Ascending aorta (tissue), 2 donors: ENCODE measurements around the gene GPR55. TPM values are rescaled to one million over a fixed set of nuclear protein-coding genes. Genes with fewer than 3 reads are reported as not detected.

Source experiments
- DNase-seq, 2 donors: peaks; one replicate each; pipeline ENCODE4 v3.0.0-alpha.2; 2019; ENCODE audit warnings: low spot score in 2 of 2
- H3K27ac ChIP-seq, 2 donors: fragments of 200-600 bp; sonication (generic); one replicate each; pipeline ENCODE4 v1.5.1; 2016 to 2017; ENCODE audit warnings: mild to moderate bottlenecking in 1 of 2
- H3K27me3 ChIP-seq: fragments of 200-600 bp; sonication (generic); one replicate; pipeline ENCODE4 v1.5.1; 2017
- H3K36me3 ChIP-seq, 2 donors: fragments of 200-600 bp; sonication (generic); one replicate each; pipeline ENCODE4 v1.5.1; 2016
- H3K4me1 ChIP-seq, 2 donors: fragments of 200-600 bp; sonication (generic); one replicate each; pipeline ENCODE4 v1.5.1; 2016 to 2017; ENCODE audit warnings: mild to moderate bottlenecking in 1 of 2
- H3K4me3 ChIP-seq, 2 donors: fragments of 200-600 bp; sonication (generic); one replicate each; pipeline ENCODE4 v1.5.1; 2016 to 2017; ENCODE audit warnings: mild to moderate bottlenecking in 1 of 2
- H3K9me3 ChIP-seq, 2 donors: fragments of 200-600 bp; sonication (generic); one replicate each; pipeline ENCODE4 v1.5.1; 2016
- intact Hi-C: fragments of 100-400 bp; cut with DNase I; formaldehyde crosslinking; loops from one replicate; pipeline ENCODE4 v1.15.1; 2023
- total RNA-seq: library from RNA; depleted of rRNA; stranded (reverse); fragments of >200 nt; gene quantifications from one replicate; pipeline ENCODE4 v1.1.0, GENCODE V29; 2016
- TF ChIP-seq, protein P1 (sequence below), 3 experiments: fragments of 200-600 bp in 2 of 3; fragments of 450-650 bp in 1 of 3; sonication (generic) in 2 of 3; IDR thresholded peaks; one replicate each; pipeline ENCODE4 v1.5.1; 2016 to 2019; ENCODE audit warnings: antibody characterized with exemption in 3 of 3, mild to moderate bottlenecking in 1 of 3, moderate library complexity in 1 of 3

Gene GPR55
- total RNA-seq, 1 donor from 2014 or later, result not detected

DNA sequence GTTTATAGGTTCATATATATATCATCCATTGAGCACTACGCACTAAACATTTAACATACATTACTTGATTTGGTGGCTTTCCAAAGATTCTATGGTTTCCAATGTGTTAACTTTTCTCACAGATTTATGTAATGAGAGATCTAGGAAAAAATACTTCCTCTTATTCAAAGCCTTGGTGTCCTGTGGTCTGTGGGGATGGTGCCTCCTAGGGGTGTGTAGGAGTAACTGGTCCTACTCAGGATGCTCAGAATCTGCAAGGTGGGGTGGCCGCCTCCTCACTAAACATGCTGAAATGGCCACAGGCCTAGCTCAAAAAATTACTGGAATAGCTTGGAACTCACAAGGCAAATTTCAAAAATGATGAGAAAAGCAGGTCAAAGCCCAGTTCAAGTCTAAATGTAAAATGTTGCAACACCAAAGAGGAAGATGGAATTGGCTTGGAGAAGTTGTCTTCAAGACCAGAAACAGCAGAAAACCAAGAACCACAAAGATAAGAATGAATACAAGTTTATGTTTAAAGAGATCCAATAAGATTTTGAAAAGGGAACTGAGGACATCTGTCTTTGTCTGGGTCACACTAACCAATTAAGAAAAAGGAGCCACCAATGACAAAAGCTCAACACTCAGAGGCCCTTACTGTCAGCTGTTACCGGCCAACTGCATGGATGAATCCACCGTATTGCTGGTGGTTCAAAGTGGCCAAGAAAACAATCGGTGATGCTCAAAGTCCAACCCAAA, 11.5 kb downstream of the GPR55 start:
- peak in 1 of 2 donors; percentile 61 for DNase-seq
- intact Hi-C loops, result loop anchor here (5.0 kb wide), 1 partner anchor 66 kb away; no protein-coding TSS in a partner anchor

DNA sequence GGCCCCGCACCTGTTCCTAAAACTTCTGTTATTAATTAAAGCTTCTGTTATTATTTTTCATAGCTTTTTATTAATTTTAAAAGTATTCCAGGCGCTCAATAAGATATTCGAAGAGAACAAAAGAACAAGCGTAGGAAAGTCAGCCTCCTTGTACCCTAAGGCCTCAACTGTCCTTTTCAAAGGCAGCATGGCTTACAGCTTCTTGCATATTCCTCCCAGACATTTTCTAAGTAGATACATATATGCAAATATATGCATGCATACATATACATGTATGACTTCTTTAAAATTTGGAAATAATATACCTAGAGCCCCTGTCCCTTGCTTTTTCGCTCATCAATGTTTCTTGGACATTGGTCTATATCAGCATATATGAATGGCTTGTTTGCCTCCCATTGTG, 12.3 kb downstream of the GPR55 start:
- intact Hi-C loops, result loop anchor here (5.0 kb wide), 1 partner anchor 65 kb away; no protein-coding TSS in a partner anchor
- no peak overlapping the region for H3K4me3 ChIP-seq
- H3K27ac ChIP-seq, result no peak overlapping the region
- TF ChIP-seq, protein P1, sequence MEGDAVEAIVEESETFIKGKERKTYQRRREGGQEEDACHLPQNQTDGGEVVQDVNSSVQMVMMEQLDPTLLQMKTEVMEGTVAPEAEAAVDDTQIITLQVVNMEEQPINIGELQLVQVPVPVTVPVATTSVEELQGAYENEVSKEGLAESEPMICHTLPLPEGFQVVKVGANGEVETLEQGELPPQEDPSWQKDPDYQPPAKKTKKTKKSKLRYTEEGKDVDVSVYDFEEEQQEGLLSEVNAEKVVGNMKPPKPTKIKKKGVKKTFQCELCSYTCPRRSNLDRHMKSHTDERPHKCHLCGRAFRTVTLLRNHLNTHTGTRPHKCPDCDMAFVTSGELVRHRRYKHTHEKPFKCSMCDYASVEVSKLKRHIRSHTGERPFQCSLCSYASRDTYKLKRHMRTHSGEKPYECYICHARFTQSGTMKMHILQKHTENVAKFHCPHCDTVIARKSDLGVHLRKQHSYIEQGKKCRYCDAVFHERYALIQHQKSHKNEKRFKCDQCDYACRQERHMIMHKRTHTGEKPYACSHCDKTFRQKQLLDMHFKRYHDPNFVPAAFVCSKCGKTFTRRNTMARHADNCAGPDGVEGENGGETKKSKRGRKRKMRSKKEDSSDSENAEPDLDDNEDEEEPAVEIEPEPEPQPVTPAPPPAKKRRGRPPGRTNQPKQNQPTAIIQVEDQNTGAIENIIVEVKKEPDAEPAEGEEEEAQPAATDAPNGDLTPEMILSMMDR (IDR thresholded peaks at IDR 0.05), result no peak
- no peaks in the 10 kb centered on the region for H3K9me3 ChIP-seq
- no peaks in the 10 kb centered on the region for H3K4me1 ChIP-seq
- no peak for DNase-seq
- H3K27me3 ChIP-seq, result no peaks in the 10 kb centered on the region
- no peaks in the 10 kb centered on the region for H3K36me3 ChIP-seq

More for the DNA sequence above, 11.5 kb downstream of the GPR55 start:
- TF ChIP-seq, protein P1 (IDR thresholded peaks at IDR 0.05), result peak; percentile 24 to 40 (median 31)
- Histone ChIP-seq H3K27ac (no peak overlapping the region), H3K9me3 (no peaks in the 10 kb centered on the region), H3K36me3 (no peaks in the 10 kb centered on the region), H3K27me3 (no peaks in the 10 kb centered on the region), H3K4me1 (no peaks in the 10 kb centered on the region), H3K4me3 (no peak overlapping the region)

DNA sequence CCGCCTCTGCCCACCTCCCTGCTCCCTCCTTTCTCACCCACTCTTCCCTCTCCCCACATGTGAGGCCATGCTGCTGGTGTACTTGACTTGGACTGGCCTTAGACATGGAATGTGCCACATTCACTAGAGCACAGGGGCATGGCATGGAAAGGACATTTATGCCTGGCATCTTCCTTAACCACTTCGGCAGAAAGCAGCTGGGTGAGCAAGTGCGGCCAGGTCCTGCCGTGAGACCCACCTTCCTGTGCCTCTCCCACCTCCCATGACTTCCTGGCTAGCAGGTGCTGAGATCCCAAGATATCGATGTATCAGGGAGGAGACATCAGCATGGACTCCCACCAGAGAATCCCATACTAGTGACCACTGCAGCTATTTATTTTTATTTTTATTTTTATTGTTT, 13.0 kb downstream of the GPR55 start:
- Histone ChIP-seq H3K27ac (no peak overlapping the region), H3K9me3 (no peaks in the 10 kb centered on the region), H3K4me3 (no peak overlapping the region), H3K36me3 (no peaks in the 10 kb centered on the region), H3K4me1 (no peaks in the 10 kb centered on the region), H3K27me3 (no peaks in the 10 kb centered on the region)
- DNase-seq, result peak in 1 of 2 donors; percentile 27
- intact Hi-C loops, result loop anchor here (5.0 kb wide), 1 partner anchor 65 kb away; no protein-coding TSS in a partner anchor
- TF ChIP-seq, protein P1 (IDR thresholded peaks at IDR 0.05), result no peak

- intact Hi-C loops, result loop anchor here (5.0 kb wide), 1 partner anchor 63 kb away; no protein-coding TSS in a partner anchor
- Histone ChIP-seq H3K27me3 (no peaks in the 10 kb centered on the region), H3K4me3 (no peak overlapping the region), H3K4me1 (no peaks in the 10 kb centered on the region), H3K36me3 (no peaks in the 10 kb centered on the region), H3K27ac (no peak overlapping the region), H3K9me3 (no peaks in the 10 kb centered on the region)
- TF ChIP-seq, protein P1 (IDR thresholded peaks at IDR 0.05), result no peak
- peak in 1 of 2 donors; percentile 24 for DNase-seq
Measured at GRCh38 chr2:230910546-230911177, 14.4 kb downstream of the GPR55 start.

DNA sequence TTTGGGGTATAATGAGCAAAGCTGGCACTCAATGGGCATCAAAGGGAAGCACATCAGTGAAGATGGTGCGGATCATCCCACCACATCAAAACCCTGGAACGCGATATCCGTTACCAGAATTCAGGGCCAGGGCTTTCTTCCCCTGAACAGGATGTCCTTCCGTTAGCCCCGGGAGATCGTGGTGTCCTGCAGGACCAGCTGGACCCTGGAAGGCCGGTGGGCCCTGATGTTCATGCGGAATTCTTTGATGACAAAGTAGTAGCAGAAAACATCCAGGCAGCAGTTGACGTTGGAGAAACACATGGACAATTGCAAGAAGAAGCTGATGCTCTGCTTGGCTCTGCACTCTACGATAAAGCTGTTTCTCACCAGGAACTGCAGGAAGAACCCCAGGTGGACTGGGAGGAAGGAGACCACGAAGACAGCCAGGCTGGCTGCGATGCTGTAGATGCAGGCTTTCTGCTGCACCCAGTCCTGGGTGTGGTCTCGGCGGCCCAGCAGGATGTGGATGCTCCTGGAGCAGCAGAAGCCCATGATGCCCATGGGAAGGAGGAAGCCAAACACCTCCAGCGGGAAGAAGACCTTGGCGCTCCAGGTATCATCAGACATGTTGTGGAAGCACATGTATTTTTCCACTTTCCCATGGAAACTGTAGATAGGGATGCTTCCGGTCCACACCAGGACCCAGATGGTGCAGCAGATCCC, 15.0 kb downstream of the GPR55 start:
- Histone ChIP-seq H3K9me3 (no peaks in the 10 kb centered on the region), H3K4me3 (no peak overlapping the region), H3K27me3 (no peaks in the 10 kb centered on the region), H3K4me1 (no peaks in the 10 kb centered on the region), H3K27ac (no peak overlapping the region), H3K36me3 (no peaks in the 10 kb centered on the region)
- peak in 1 of 2 donors; percentile 27 for DNase-seq
- intact Hi-C loops, result loop anchor here (5.0 kb wide), 1 partner anchor 63 kb away; no protein-coding TSS in a partner anchor
- TF ChIP-seq, protein P1 (IDR thresholded peaks at IDR 0.05), result no peak
